H9 (cell line): ENCODE measurements around the gene PPARG. TPM values are rescaled to one million over a fixed set of nuclear protein-coding genes. Genes with fewer than 3 reads are reported as not detected.

Experiments
- DNase-seq: peaks from one replicate; pipeline ENCODE4 v3.0.0-alpha.2; 2017
- H2AFZ ChIP-seq: one replicate; pipeline ENCODE4 v1.6.1; 2013; ENCODE audit warnings: mild to moderate bottlenecking, low read length, control low read depth, moderate library complexity
- H2AK5ac ChIP-seq: 2 replicates; pipeline ENCODE4 v1.6.1; 2013; ENCODE audit warnings: low read length, control low read depth, mixed read lengths; ENCODE audit not compliant: insufficient read length
- H2BK120ac ChIP-seq: one replicate; pipeline ENCODE4 v1.6.1; 2013; ENCODE audit warnings: low read depth, mild to moderate bottlenecking, low read length, control low read depth, inconsistent platforms; ENCODE audit not compliant: poor library complexity, severe bottlenecking
- H2BK12ac ChIP-seq: 2 replicates; pipeline ENCODE4 v1.6.1; 2013; ENCODE audit warnings: low read length, control low read depth, mixed read lengths, low read depth; ENCODE audit not compliant: insufficient read length
- H2BK15ac ChIP-seq: 2 replicates; pipeline ENCODE4 v1.6.1; 2013; ENCODE audit warnings: low read depth, low read length, control low read depth
- H2BK20ac ChIP-seq: one replicate; pipeline ENCODE4 v1.6.1; 2013; ENCODE audit warnings: low read depth, mild to moderate bottlenecking, low read length, control low read depth, inconsistent platforms; ENCODE audit not compliant: poor library complexity, severe bottlenecking
- H2BK5ac ChIP-seq: 2 replicates; pipeline ENCODE4 v1.6.1; 2013; ENCODE audit warnings: low read length, control low read depth, mixed read lengths; ENCODE audit not compliant: insufficient read length
- H3K14ac ChIP-seq: 2 replicates; pipeline ENCODE4 v1.6.1; 2013; ENCODE audit warnings: low read length, control low read depth; ENCODE audit not compliant: insufficient read depth
- H3K18ac ChIP-seq: 2 replicates; pipeline ENCODE4 v1.6.1; 2013; ENCODE audit warnings: low read depth, mild to moderate bottlenecking, mixed read lengths, low read length, control low read depth; ENCODE audit not compliant: insufficient read length
- H3K23ac ChIP-seq: 2 replicates; pipeline ENCODE4 v1.6.1; 2013; ENCODE audit warnings: low read length, control low read depth, mixed read lengths, low read depth; ENCODE audit not compliant: insufficient read length
- H3K23me2 ChIP-seq: 2 replicates; pipeline ENCODE4 v1.6.1; 2013; ENCODE audit warnings: low read depth, mild to moderate bottlenecking, mixed read lengths, low read length, control low read depth; ENCODE audit not compliant: insufficient read length, poor library complexity, severe bottlenecking
- H3K27ac ChIP-seq: 2 replicates; pipeline ENCODE4 v1.5.1; 2013; ENCODE audit warnings: low read length, control low read depth, mixed read lengths, low read depth; ENCODE audit not compliant: insufficient read length
- H3K27me3 ChIP-seq: 2 replicates; pipeline ENCODE4 v1.6.1; 2013; ENCODE audit warnings: low read length, control low read depth, inconsistent platforms; ENCODE audit not compliant: insufficient read depth
- H3K4ac ChIP-seq: 2 replicates; pipeline ENCODE4 v1.6.1; 2013; ENCODE audit warnings: low read depth, mild to moderate bottlenecking, control low read depth, inconsistent platforms, low read length, moderate library complexity
- H3K4me1 ChIP-seq: 2 replicates; pipeline ENCODE4 v1.6.1; 2013; ENCODE audit warnings: low read length, control low read depth, inconsistent platforms; ENCODE audit not compliant: insufficient read depth
- H3K4me2 ChIP-seq: 2 replicates; pipeline ENCODE4 v1.6.1; 2013; ENCODE audit warnings: low read length, control low read depth, mixed read lengths; ENCODE audit not compliant: insufficient read length, insufficient read depth
- H3K56ac ChIP-seq: 2 replicates; pipeline ENCODE4 v1.6.1; 2013; ENCODE audit warnings: low read depth, mild to moderate bottlenecking, mixed read lengths, low read length, control low read depth; ENCODE audit not compliant: insufficient read length
- H3K79me1 ChIP-seq: 2 replicates; pipeline ENCODE4 v1.6.1; 2013; ENCODE audit warnings: low read depth, mild to moderate bottlenecking, moderate library complexity, low read length, control low read depth, inconsistent platforms; ENCODE audit not compliant: insufficient read depth, poor library complexity, severe bottlenecking
- H3K79me2 ChIP-seq: 2 replicates; pipeline ENCODE4 v1.6.1; 2013; ENCODE audit warnings: low read length, control low read depth, inconsistent platforms; ENCODE audit not compliant: insufficient read depth
- H3K9ac ChIP-seq: 2 replicates; pipeline ENCODE4 v1.6.1; 2013; ENCODE audit warnings: low read length, control low read depth, mixed read lengths; ENCODE audit not compliant: insufficient read length; ENCODE audit errors: extremely low read depth
- H3K9me3 ChIP-seq: one replicate; pipeline ENCODE4 v1.6.1; 2013; ENCODE audit warnings: low read depth, low read length, inconsistent platforms; ENCODE audit not compliant: control insufficient read depth
- H3T11ph ChIP-seq: one replicate; pipeline ENCODE4 v1.6.1; 2013; ENCODE audit warnings: mild to moderate bottlenecking, low read length, control low read depth, inconsistent platforms
- H4K20me1 ChIP-seq: one replicate; pipeline ENCODE4 v1.6.1; 2013; ENCODE audit not compliant: control insufficient read depth, insufficient read length, insufficient read depth
- H4K5ac ChIP-seq: 2 replicates; pipeline ENCODE4 v1.6.1; 2013; ENCODE audit warnings: low read depth, mild to moderate bottlenecking, mixed read lengths, low read length, control low read depth; ENCODE audit not compliant: insufficient read length
- H4K8ac ChIP-seq: replicated peaks from 2 replicates; pipeline ENCODE4 v1.6.1; 2013; ENCODE audit warnings: low read length, control low read depth, mixed read lengths, low read depth; ENCODE audit not compliant: insufficient read length
- H4K91ac ChIP-seq: 2 replicates; pipeline ENCODE4 v1.6.1; 2013; ENCODE audit warnings: low read depth, mild to moderate bottlenecking, moderate library complexity, mixed read lengths, low read length, control low read depth; ENCODE audit not compliant: insufficient read length
- H3K27ac Mint-ChIP-seq, 3 experiments: 2 replicates in 2 of 3; 3 replicates in 1 of 3; pipeline ENCODE4 v1.8.0; 2020 to 2021; ENCODE audit warnings: mixed read lengths in 3 of 3, mild to moderate bottlenecking in 1 of 3, moderate library complexity in 1 of 3
- H3K27me3 Mint-ChIP-seq: 2 replicates; pipeline ENCODE4 v1.8.0; 2021; ENCODE audit warnings: low read depth, mild to moderate bottlenecking, moderate library complexity, mixed read lengths
- H3K36me3 Mint-ChIP-seq, 3 experiments: 2 replicates in 2 of 3; 3 replicates in 1 of 3; pipeline ENCODE4 v1.8.0; 2020 to 2021; ENCODE audit warnings: low read depth in 3 of 3, mixed read lengths in 3 of 3; ENCODE audit not compliant: insufficient read depth in 1 of 3
- H3K4me1 Mint-ChIP-seq, 2 experiments: 2 replicates each; pipeline ENCODE4 v1.8.0; 2020; ENCODE audit warnings: mixed read lengths in 2 of 2
- H3K4me3 Mint-ChIP-seq, 2 experiments: 2 replicates in 1 of 2; 3 replicates in 1 of 2; pipeline ENCODE4 v1.8.0; 2020 to 2021; ENCODE audit warnings: mild to moderate bottlenecking in 2 of 2, mixed read lengths in 2 of 2, moderate library complexity in 1 of 2
- H3K9me3 Mint-ChIP-seq, 2 experiments: 2 replicates in 1 of 2; 3 replicates in 1 of 2; pipeline ENCODE4 v1.8.0; 2020; ENCODE audit warnings: mild to moderate bottlenecking in 2 of 2, mixed read lengths in 2 of 2, moderate library complexity in 1 of 2
- CTCF ChIP-seq: fragments of 200-600 bp; sonication (generic); conservative IDR thresholded peaks from 3 replicates; pipeline ENCODE4 v1.8.0; 2021; ENCODE audit warnings: antibody characterized with exemption, mild to moderate bottlenecking
- WGBS: extraction: QIAGEN DNeasy Blood & Tissue Kit; methylation state at CpG from one replicate; pipeline ENCODE4 v1.1.7; 2013; ENCODE audit warnings: missing lambda C conversion rate, low lambda C conversion rate, mixed read lengths; ENCODE audit not compliant: insufficient read length; ENCODE audit errors: extremely low coverage; 5-methylcytosine and 5-hydroxymethylcytosine counted together
- total RNA-seq: library from RNA; stranded (reverse); gene quantifications from 2 replicates; pipeline ENCODE4 v1.2.1, GENCODE V29; 2021

Gene PPARG
- total RNA-seq, 1 experiment from 2014 or later = 0.42 TPM

- peaks cover 28% of the 10 kb centered on the region for H3K27me3 Mint-ChIP-seq
- Histone ChIP-seq H3K4me2 (no peak overlapping the region), H2AFZ (no peak overlapping the region)
Measured at GRCh38 chr3:12443781-12444522, 155.1 kb downstream of the PPARG start.

More at GRCh38 chr3:12443781-12444522, 155.1 kb downstream of the PPARG start:
- Histone ChIP-seq H3T11ph (no peak overlapping the region), H3K4ac (no peak overlapping the region), H2AK5ac (no peak overlapping the region), H2BK20ac (no peak overlapping the region), H3K27ac (no peak overlapping the region), H3K56ac (no peak overlapping the region), H3K9ac (no peak overlapping the region), H3K9me3 (no peaks in the 10 kb centered on the region), H4K8ac (no peak overlapping the region), H3K79me1 (no peaks in the 10 kb centered on the region), H3K23me2 (no peaks in the 10 kb centered on the region), H4K91ac (no peak overlapping the region), H3K4me1 (no peaks in the 10 kb centered on the region), H2BK120ac (no peak overlapping the region), H3K23ac (no peak overlapping the region), H2BK12ac (no peak overlapping the region), H3K79me2 (no peaks in the 10 kb centered on the region), H3K14ac (no peak overlapping the region), H3K18ac (no peak overlapping the region), H3K27me3 (no peaks in the 10 kb centered on the region), H4K5ac (no peak overlapping the region), H2BK5ac (no peak overlapping the region), H2BK15ac (no peak overlapping the region), H4K20me1 (no peaks in the 10 kb centered on the region)
- no peak for DNase-seq
- Mint-ChIP-seq H3K9me3 (no peaks in the 10 kb centered on the region), H3K27ac (no peak overlapping the region; a peak in 2 of 7 replicates), H3K4me1 (peaks cover 21 to 26% of the 10 kb centered on the region in 2 experiments), H3K36me3 (no peaks in the 10 kb centered on the region), H3K4me3 (no peak overlapping the region)
- no peak for TF ChIP-seq CTCF
- no CpG with 5 or more reads among the region's 10 CpGs for WGBS
